K562 (cell line): ENCODE measurements around the gene SHTN1. TPM values are rescaled to one million over a fixed set of nuclear protein-coding genes. Genes with fewer than 3 reads are reported as not detected.

Experiments
- ATAC-seq: fragments of 200-7000 bp; cut with Tn5 transposase; 3 replicates; pipeline ENCODE4 v1.9.1; 2020; ENCODE audit warnings: moderate library complexity
- BruUV-seq: library from RNA; stranded (reverse); fragments of 400-500 nt; replicated peaks from 2 replicates; lab custom pipeline; 2021; lab: Mats Ljungman, UMichigan
- CTCF ChIA-PET: fragments of 300-600 bp; formaldehyde crosslinking; extraction: SDS; loops from one replicate; lab custom pipeline; 2021; ENCODE audit warnings: low intra/inter-chr PET ratio; lab: Yijun Ruan, JAX
- POLR2A ChIA-PET: fragments of 300-600, 350-650 bp; sonication (Branson Sonifier 250); formaldehyde crosslinking; extraction: SDS; loops from one replicate; lab custom pipeline; 2021; ENCODE audit warnings: antibody characterized with exemption, inconsistent platforms; lab: Yijun Ruan, JAX
- DNase-seq, 4 experiments: peaks; one replicate each; pipeline versions ENCODE4 v3.0.0 to v3.0.0-alpha.2; 2011 to 2018; ENCODE audit warnings: low spot score in 3 of 4, mixed read lengths in 3 of 4; ENCODE audit errors: extremely low read depth in 1 of 4
- FAIRE-seq: peaks from 2 replicates; lab custom pipeline; 2011; peaks lifted over from hg19 to GRCh38; lab: Jason Lieb, UNC
- H2AFZ ChIP-seq: 2 replicates; pipeline ENCODE4 v1.6.0; 2011; ENCODE audit warnings: low read depth, low read length, control low read depth, inconsistent platforms
- H3K27ac ChIP-seq: fragments of 200-600 bp; 3 replicates; pipeline ENCODE4 v1.8.0; 2011; ENCODE audit warnings: low read depth, mild to moderate bottlenecking, control low read depth, inconsistent platforms, low read length, moderate library complexity, mixed read lengths; ENCODE audit errors: extremely low read depth
- H3K27me3 ChIP-seq, 2 experiments: fragments of 300-600 bp in 1 of 2; 2 replicates in 1 of 2; 3 replicates in 1 of 2; pipeline versions ENCODE4 v1.6.0 to v1.8.0; 2011; ENCODE audit warnings: inconsistent platforms in 2 of 2, low read length in 2 of 2, mild to moderate bottlenecking in 1 of 2, mixed read lengths in 1 of 2, moderate library complexity in 1 of 2; ENCODE audit not compliant: control insufficient read depth in 2 of 2, insufficient read depth in 2 of 2
- H3K36me3 ChIP-seq: fragments of 300-600 bp; 3 replicates; pipeline ENCODE4 v1.8.0; 2011; ENCODE audit warnings: mild to moderate bottlenecking, low read length, inconsistent platforms; ENCODE audit not compliant: control insufficient read depth, insufficient read depth
- H3K4me1 ChIP-seq, 2 experiments: fragments of 200-600 bp in 1 of 2; replicated peaks in 1 of 2; 2 replicates in 1 of 2; 3 replicates in 1 of 2; pipeline versions ENCODE4 v1.5.1 to v1.8.0; 2011; ENCODE audit warnings: inconsistent platforms in 2 of 2, low read length in 2 of 2, mild to moderate bottlenecking in 1 of 2, mixed read lengths in 1 of 2, moderate library complexity in 1 of 2; ENCODE audit not compliant: control insufficient read depth in 2 of 2, insufficient read depth in 2 of 2
- H3K4me2 ChIP-seq: 2 replicates; pipeline ENCODE4 v1.6.1; 2011; ENCODE audit warnings: low read length, control low read depth, inconsistent platforms, mixed read lengths; ENCODE audit not compliant: insufficient read depth
- H3K4me3 ChIP-seq: fragments of 200-600 bp; sonication (generic), shearing (Covaris generic); 2 replicates; pipeline ENCODE4 v1.5.1; 2016; ENCODE audit warnings: control low read depth, inconsistent platforms
- H3K79me2 ChIP-seq: fragments of 200-600 bp; 3 replicates; pipeline ENCODE4 v1.8.0; 2011; ENCODE audit warnings: low read length, inconsistent platforms; ENCODE audit not compliant: control insufficient read depth, insufficient read depth
- H3K9ac ChIP-seq, 2 experiments: 2 replicates each; pipeline versions ENCODE4 v1.6.0 to v1.6.1; 2011; ENCODE audit warnings: low read depth in 2 of 2, low read length in 2 of 2, control low read depth in 1 of 2, inconsistent platforms in 1 of 2, mild to moderate bottlenecking in 1 of 2, mixed read lengths in 1 of 2; ENCODE audit not compliant: insufficient read depth in 1 of 2
- H3K9me1 ChIP-seq: one replicate; pipeline ENCODE4 v1.6.0; 2011; ENCODE audit warnings: inconsistent platforms, mild to moderate bottlenecking, low read length, moderate library complexity; ENCODE audit not compliant: control insufficient read depth, insufficient read depth
- H3K9me3 ChIP-seq: replicated peaks from 2 replicates; pipeline ENCODE4 v1.5.1; 2011; ENCODE audit warnings: low read depth, low read length, inconsistent platforms; ENCODE audit not compliant: control insufficient read depth, insufficient read depth
- H4K20me1 ChIP-seq: replicated peaks from 2 replicates; pipeline ENCODE4 v1.6.1; 2011; ENCODE audit warnings: low read length, inconsistent platforms, mixed read lengths; ENCODE audit not compliant: control insufficient read depth, insufficient read depth
- CBX3 ChIP-seq, 2 experiments: IDR thresholded peaks; 1 replicate in 1 of 2; 2 replicates in 1 of 2; pipeline ENCODE4 v1.6.1; 2012; ENCODE audit warnings: inconsistent platforms in 2 of 2, low read length in 2 of 2, borderline replicate concordance in 1 of 2, control low read depth in 1 of 2
- E2F3 ChIP-seq: fragments of 250-450 bp; sonication (Bioruptor Pico); IDR thresholded peaks from 2 replicates; pipeline ENCODE4 v1.4.0; 2020; ENCODE audit warnings: mild to moderate bottlenecking
- JUND ChIP-seq, 2 experiments: IDR thresholded peaks; 2 replicates in 1 of 2; 3 replicates in 1 of 2; pipeline ENCODE4 v1.6.1; 2011; ENCODE audit warnings: borderline replicate concordance in 2 of 2, low read depth in 2 of 2, low read length in 2 of 2, improper control_type of control experiment in 1 of 2, missing biosample characterization in 1 of 2, missing genetic modification characterization in 1 of 2, missing genetic modification reagents in 1 of 2
- KLF13 ChIP-seq: fragments of 450-650 bp; IDR thresholded peaks from 2 replicates; pipeline ENCODE4 v1.6.1; 2016; ENCODE audit warnings: missing genetic modification characterization, low read depth, mild to moderate bottlenecking, missing compliant biosample characterization, moderate library complexity, borderline replicate concordance
- PHF20 ChIP-seq: fragments of 450-650 bp; IDR thresholded peaks from 2 replicates; pipeline ENCODE4 v1.6.1; 2018; ENCODE audit not compliant: partially characterized antibody
- RUNX1 ChIP-seq: sonication (generic); IDR thresholded peaks from 2 replicates; pipeline ENCODE4 v1.6.1; 2016; ENCODE audit warnings: antibody characterized with exemption, low read depth
- SETDB1 ChIP-seq: IDR thresholded peaks from one replicate; pipeline ENCODE4 v1.6.1; 2012; ENCODE audit warnings: low read length, control low read depth, inconsistent platforms
- SMAD2 ChIP-seq: fragments of 150-350 bp; IDR thresholded peaks from 2 replicates; pipeline ENCODE4 v1.6.1; 2014; ENCODE audit warnings: low read depth, mild to moderate bottlenecking, low read length
- SMARCA5 ChIP-seq: fragments of 450-650 bp; IDR thresholded peaks from 2 replicates; pipeline ENCODE4 v1.6.1; 2016
- SRF ChIP-seq, 2 experiments: fragments of 250-450, 450-650 bp in 1 of 2; sonication (Bioruptor Pico) in 1 of 2; sonication (generic) in 1 of 2; formaldehyde crosslinking; IDR thresholded peaks; 2 replicates each; pipeline versions ENCODE4 v1.5.0 to v1.5.1; 2020 to 2022; ENCODE audit warnings: mild to moderate bottlenecking in 1 of 2, missing genetic modification reagents in 1 of 2
- ZFX ChIP-seq: sonication (generic); formaldehyde crosslinking; IDR thresholded peaks from 2 replicates; pipeline ENCODE4 v1.8.0; 2022; ENCODE audit warnings: mild to moderate bottlenecking, missing genetic modification reagents, moderate library complexity
- ZNF175 ChIP-seq: fragments of 200-800 bp; sonication (Bioruptor generic); IDR thresholded peaks from 2 replicates; pipeline ENCODE4 v1.6.1; 2016; ENCODE audit warnings: low read depth, mild to moderate bottlenecking, missing genetic modification characterization, missing compliant biosample characterization
- ZNF274 ChIP-seq: IDR thresholded peaks from 2 replicates; pipeline ENCODE4 v1.6.1; 2011; ENCODE audit warnings: low read depth, mild to moderate bottlenecking, low read length, moderate library complexity, borderline replicate concordance
- ZNF668 ChIP-seq: fragments of 250-450 bp; sonication (Bioruptor Pico); IDR thresholded peaks from 2 replicates; pipeline ENCODE4 v1.8.0; 2022; ENCODE audit warnings: mild to moderate bottlenecking, inconsistent platforms
- ZNF778 ChIP-seq: fragments of 450-650 bp; formaldehyde crosslinking; IDR thresholded peaks from 2 replicates; pipeline ENCODE4 v1.4.0; 2020; ENCODE audit warnings: mild to moderate bottlenecking, moderate library complexity
- WGBS: fragments of 100-300 bp; shearing (Covaris generic); methylation state at CpG from one replicate; pipeline ENCODE4 v1.1.6; 2016; ENCODE audit warnings: low coverage, mixed read lengths; ENCODE audit not compliant: insufficient coverage; ENCODE audit errors: missing lambda C conversion rate; 5-methylcytosine and 5-hydroxymethylcytosine counted together
- in situ Hi-C: fragments of 300-500 bp; cut with MboI; formaldehyde crosslinking; loops from 4 replicates; pipeline ENCODE4 v1.15.0; 2018; ENCODE audit warnings: inconsistent platforms, mixed read lengths
- intact Hi-C: fragments of 100-400 bp; cut with micrococcal nuclease; formaldehyde crosslinking; loops from 2 replicates; pipeline ENCODE4 v1.14.2; 2022
- polyA plus RNA-seq, 8 experiments: library from polyadenylated mRNA; depleted of rRNA in 4 of 8; stranded (reverse) in 5 of 8; unstranded in 3 of 8; fragments of >200 nt; fragmentation: Nextera tagmentation in 2 of 8; fragmentation: Illumina TruSeq in 1 of 8; extraction: Ambion mirVana in 2 of 8; extraction: Trizol in 1 of 8; gene quantifications; 2 replicates each; pipeline versions ENCODE4 v1.2.1 to v1.2.3, GENCODE V29; 2011 to 2014; ENCODE audit warnings: inconsistent platforms in 1 of 8, missing spikeins in 1 of 8
- total RNA-seq, 7 experiments: library from RNA; depleted of rRNA in 6 of 7; stranded (reverse); fragments of >200 nt in 6 of 7; fragmentation: Illumina TruSeq in 2 of 7; extraction: Trizol in 2 of 7; gene quantifications; 2 replicates each; pipeline versions ENCODE4 v1.2.1 to v1.2.3, GENCODE V29; 2011 to 2021; ENCODE audit warnings: low replicate concordance in 1 of 7
- TF ChIP-seq, protein P1 (sequence below): fragments of 250-450 bp; sonication (Bioruptor Pico); IDR thresholded peaks from 2 replicates; pipeline ENCODE4 v1.6.1; 2021; ENCODE audit warnings: mild to moderate bottlenecking
- TF ChIP-seq, protein P2 (sequence below), 2 experiments: fragments of 450-650 bp in 1 of 2; sonication (generic) in 1 of 2; formaldehyde crosslinking in 1 of 2; IDR thresholded peaks in 1 of 2; conservative IDR thresholded peaks in 1 of 2; 2 replicates each; pipeline versions ENCODE4 v1.6.1 to v1.8.1; 2016 to 2023; ENCODE audit warnings: mild to moderate bottlenecking in 2 of 2, moderate library complexity in 2 of 2, inconsistent platforms in 1 of 2, missing genetic modification reagents in 1 of 2
- TF ChIP-seq, protein P3 (sequence below): IDR thresholded peaks from 3 replicates; pipeline ENCODE4 v1.6.1; 2011; ENCODE audit warnings: borderline replicate concordance, mild to moderate bottlenecking, moderate library complexity; ENCODE audit not compliant: insufficient read length; ENCODE audit errors: extremely low read depth

SHTN1 gene
- total and polyA plus RNA-seq, 9 of the 15 experiments (the other 6 are each of a cell fraction or from before 2014, with no cell fraction given): 5.4 to 21.3 (median 13.3) TPM

DNA sequence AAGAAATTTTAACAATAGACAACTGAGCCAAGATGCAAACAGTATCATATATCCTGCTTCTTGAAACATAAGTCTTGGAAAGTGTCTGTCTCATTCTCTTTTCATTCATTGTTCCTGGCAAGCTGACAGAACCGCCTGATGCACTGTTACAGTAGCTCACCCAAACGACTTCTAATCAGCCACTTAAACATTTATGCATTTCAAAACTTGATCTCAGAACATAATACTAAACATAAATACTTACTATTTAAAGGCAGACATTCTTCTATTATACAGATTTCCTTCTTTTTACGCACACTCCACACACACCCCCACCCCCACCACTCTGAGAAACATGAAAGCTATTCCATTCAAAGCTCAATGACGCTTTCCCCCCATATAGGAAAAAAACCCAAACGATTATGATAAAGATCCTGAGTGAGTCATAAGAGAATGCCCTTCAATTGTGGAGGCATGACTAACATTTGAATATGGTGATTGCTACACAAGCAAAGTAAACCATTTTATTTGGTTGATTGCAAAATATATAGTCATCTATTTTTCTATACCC is 30.5 kb downstream of the SHTN1 start:
- H3K9me3 ChIP-seq: no peaks in the 10 kb centered on the region
- no peak for FAIRE-seq
- no peak overlapping the region for H3K4me2 ChIP-seq
- WGBS: 40% methylated on average over 5 of the region's 5 CpGs
- no peaks in the 10 kb centered on the region; the same call in 2 of the 3 replicates for H3K79me2 ChIP-seq
- peak in 1 of 4 experiments; percentile 3 for DNase-seq
- H3K9me1 ChIP-seq: peaks cover 3% of the 10 kb centered on the region
- no peaks in the 10 kb centered on the region for H4K20me1 ChIP-seq
- H3K4me3 ChIP-seq: no peak overlapping the region
- no TSS peak for BruUV-seq
- no peak overlapping the region for H2AFZ ChIP-seq
- intact Hi-C loops: no loop called here
- no peak overlapping the region for H3K9ac ChIP-seq
- in situ Hi-C loops: no loop called here
- CTCF ChIA-PET: no interaction called here
- H3K36me3 ChIP-seq: peaks cover 29% of the 10 kb centered on the region; the same call in 2 of the 3 replicates
- POLR2A ChIA-PET: interaction anchor here (0.6 to 0.8 kb wide), 2 partner anchors 9 to 10 kb away, joined by 3 read pairs; no protein-coding TSS in a partner anchor
- no peaks in the 10 kb centered on the region for H3K27me3 ChIP-seq
- H3K4me1 ChIP-seq: no peaks in the 10 kb centered on the region; a peak in 1 of 5 replicates
- ATAC-seq: no peak
- H3K27ac ChIP-seq: no peak overlapping the region
- TF ChIP-seq JUND (IDR thresholded peaks at IDR 0.05; ENCODE audit: borderline replicate concordance, low read depth, low read length) (peak; percentile 43; the same call in 1 of the 2 replicates), JUND (tag; IDR thresholded peaks at IDR 0.05; ENCODE audit: borderline replicate concordance, low read depth, low read length) (no peak), PHF20 (no peak), ZFX (no peak), SMAD2 (no peak), SMARCA5 (no peak), SRF (CRISPR knock-in tag; IDR thresholded peaks at IDR 0.05) (no peak), CBX3 (IDR thresholded peaks at IDR 0.05; ENCODE audit: borderline replicate concordance in 1 of 2, low read length in 2 of 2) (no peak), ZNF668 (CRISPR knock-in tag) (no peak), E2F3 (CRISPR knock-in tag) (no peak), ZNF274 (no peak), ZNF778 (CRISPR knock-in tag) (no peak), ZNF175 (no peak), RUNX1 (no peak), KLF13 (tag) (no peak), SETDB1 (no peak)
- TF ChIP-seq, protein P1, sequence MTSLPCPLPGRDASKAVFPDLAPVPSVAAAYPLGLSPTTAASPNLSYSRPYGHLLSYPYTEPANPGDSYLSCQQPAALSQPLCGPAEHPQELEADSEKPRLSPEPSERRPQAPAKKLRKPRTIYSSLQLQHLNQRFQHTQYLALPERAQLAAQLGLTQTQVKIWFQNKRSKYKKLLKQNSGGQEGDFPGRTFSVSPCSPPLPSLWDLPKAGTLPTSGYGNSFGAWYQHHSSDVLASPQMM (CRISPR knock-in tag): no peak
- TF ChIP-seq, protein P2, sequence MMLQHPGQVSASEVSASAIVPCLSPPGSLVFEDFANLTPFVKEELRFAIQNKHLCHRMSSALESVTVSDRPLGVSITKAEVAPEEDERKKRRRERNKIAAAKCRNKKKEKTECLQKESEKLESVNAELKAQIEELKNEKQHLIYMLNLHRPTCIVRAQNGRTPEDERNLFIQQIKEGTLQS (IDR thresholded peaks at IDR 0.05): peak; percentile 40
- TF ChIP-seq, protein P2 (CRISPR knock-in tag; conservative IDR thresholded peaks at IDR 0.05): no peak
- TF ChIP-seq, protein P3, sequence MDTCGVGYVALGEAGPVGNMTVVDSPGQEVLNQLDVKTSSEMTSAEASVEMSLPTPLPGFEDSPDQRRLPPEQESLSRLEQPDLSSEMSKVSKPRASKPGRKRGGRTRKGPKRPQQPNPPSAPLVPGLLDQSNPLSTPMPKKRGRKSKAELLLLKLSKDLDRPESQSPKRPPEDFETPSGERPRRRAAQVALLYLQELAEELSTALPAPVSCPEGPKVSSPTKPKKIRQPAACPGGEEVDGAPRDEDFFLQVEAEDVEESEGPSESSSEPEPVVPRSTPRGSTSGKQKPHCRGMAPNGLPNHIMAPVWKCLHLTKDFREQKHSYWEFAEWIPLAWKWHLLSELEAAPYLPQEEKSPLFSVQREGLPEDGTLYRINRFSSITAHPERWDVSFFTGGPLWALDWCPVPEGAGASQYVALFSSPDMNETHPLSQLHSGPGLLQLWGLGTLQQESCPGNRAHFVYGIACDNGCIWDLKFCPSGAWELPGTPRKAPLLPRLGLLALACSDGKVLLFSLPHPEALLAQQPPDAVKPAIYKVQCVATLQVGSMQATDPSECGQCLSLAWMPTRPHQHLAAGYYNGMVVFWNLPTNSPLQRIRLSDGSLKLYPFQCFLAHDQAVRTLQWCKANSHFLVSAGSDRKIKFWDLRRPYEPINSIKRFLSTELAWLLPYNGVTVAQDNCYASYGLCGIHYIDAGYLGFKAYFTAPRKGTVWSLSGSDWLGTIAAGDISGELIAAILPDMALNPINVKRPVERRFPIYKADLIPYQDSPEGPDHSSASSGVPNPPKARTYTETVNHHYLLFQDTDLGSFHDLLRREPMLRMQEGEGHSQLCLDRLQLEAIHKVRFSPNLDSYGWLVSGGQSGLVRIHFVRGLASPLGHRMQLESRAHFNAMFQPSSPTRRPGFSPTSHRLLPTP: no peak
